Breast epithelium (tissue), 4 donors: ENCODE data around the gene EEF1G. TPM values are rescaled to one million over a fixed set of nuclear protein-coding genes. Genes with fewer than 3 reads are reported as not detected.

Source experiments
- DNase-seq, 2 donors: peaks; one replicate each; pipeline ENCODE4 v3.0.0-alpha.2; 2019; ENCODE audit warnings: low spot score in 2 of 2
- H3K27ac ChIP-seq, 2 donors: fragments of 200-600 bp; sonication (generic) in 1 of 2; one replicate each; pipeline ENCODE4 v1.5.1; 2016 to 2019; ENCODE audit warnings: mild to moderate bottlenecking in 1 of 2
- H3K27me3 ChIP-seq, 2 donors: fragments of 200-600 bp; sonication (generic) in 1 of 2; one replicate each; pipeline versions ENCODE4 v1.5.1 to v1.6.0; 2017 to 2019; ENCODE audit warnings: control low read depth in 1 of 2, mild to moderate bottlenecking in 1 of 2
- H3K36me3 ChIP-seq: fragments of 200-600 bp; one replicate; pipeline ENCODE4 v1.5.1; 2019
- H3K4me1 ChIP-seq, 2 donors: fragments of 200-600 bp; sonication (generic); one replicate each; pipeline ENCODE4 v1.5.1; 2016 to 2019; ENCODE audit warnings: control low read depth in 1 of 2
- H3K4me3 ChIP-seq, 3 donors: fragments of 200-600 bp; sonication (generic); 1 replicate in 2 of 3; 2 replicates in 1 of 3; pipeline ENCODE4 v1.5.1; 2016 to 2019; ENCODE audit warnings: mild to moderate bottlenecking in 3 of 3, moderate library complexity in 2 of 3
- H3K9me3 ChIP-seq, 2 donors: fragments of 200-600 bp; sonication (generic) in 1 of 2; one replicate each; pipeline ENCODE4 v1.5.1; 2016 to 2019; ENCODE audit warnings: control low read depth in 1 of 2
- CTCF ChIP-seq, 3 donors: fragments of 450-650 bp; IDR thresholded peaks; one replicate each; pipeline ENCODE4 v1.5.1; 2016 to 2017; ENCODE audit warnings: antibody characterized with exemption in 3 of 3, mild to moderate bottlenecking in 3 of 3, moderate library complexity in 3 of 3
- POLR2A ChIP-seq: fragments of 450-650 bp; IDR thresholded peaks from one replicate; pipeline ENCODE4 v1.6.1; 2016; ENCODE audit warnings: antibody characterized with exemption, mild to moderate bottlenecking, moderate library complexity
- POLR2AphosphoS5 ChIP-seq, 3 donors: sonication (generic); formaldehyde crosslinking; IDR thresholded peaks; one replicate each; pipeline ENCODE4 v1.6.1; 2017; ENCODE audit warnings: antibody characterized with exemption in 3 of 3
- intact Hi-C: fragments of 100-400 bp; cut with DNase I; formaldehyde crosslinking; loops from one replicate; pipeline ENCODE4 v1.15.1; 2023; ENCODE audit warnings: low total_unique reads
- total RNA-seq, 3 donors: library from RNA; depleted of rRNA; stranded (reverse); fragments of >200 nt; gene quantifications; one replicate each; pipeline ENCODE4 v1.1.0, GENCODE V29; 2016

Gene EEF1G
- total RNA-seq, 3 donors from 2014 or later = 1,312 to 1,961 (median 1,794) TPM

- peak overlapping the region in 1 of 2 donors; percentile 82 for H3K27ac ChIP-seq
- H3K4me3 ChIP-seq = peak overlapping the region in 1 of 3 donors; percentile 30
- no peaks in the 10 kb centered on the region for H3K9me3 ChIP-seq
- no peak for TF ChIP-seq POLR2AphosphoS5 (IDR thresholded peaks at IDR 0.05)
- TF ChIP-seq CTCF (IDR thresholded peaks at IDR 0.05) = no peak
- TF ChIP-seq POLR2A = no peak
- intact Hi-C loops = loop anchor here (5.0 kb wide), 1 partner anchor 34 kb away; no protein-coding TSS in a partner anchor
- H3K4me1 ChIP-seq = peaks cover 27 to 34% of the 10 kb centered on the region in 2 donors
- H3K36me3 ChIP-seq = peaks cover 28% of the 10 kb centered on the region
- no peaks in the 10 kb centered on the region for H3K27me3 ChIP-seq
- DNase-seq = no peak
These were observed 37.3 kb downstream of the EEF1G start for GRCh38 chr11:62536301-62536957.

GRCh38 chr11:62535802-62536201 is 37.9 kb downstream of the EEF1G start:
- Histone ChIP-seq H3K27ac (peak overlapping the region in 1 of 2 donors; percentile 82), H3K27me3 (no peaks in the 10 kb centered on the region), H3K4me3 (peak overlapping the region in 1 of 3 donors; percentile 30), H3K9me3 (no peaks in the 10 kb centered on the region), H3K4me1 (peaks cover 22 to 28% of the 10 kb centered on the region in 2 donors), H3K36me3 (peaks cover 28% of the 10 kb centered on the region)
- intact Hi-C loops = loop anchor here (5.0 kb wide), 1 partner anchor 34 kb away; no protein-coding TSS in a partner anchor
- TF ChIP-seq CTCF (IDR thresholded peaks at IDR 0.05) (no peak), POLR2A (no peak), POLR2AphosphoS5 (IDR thresholded peaks at IDR 0.05) (no peak)
- no peak for DNase-seq

GRCh38 chr11:62534779-62535545 is 38.7 kb downstream of the EEF1G start:
- Histone ChIP-seq H3K4me1 (peaks cover 18 to 20% of the 10 kb centered on the region in 2 donors), H3K27ac (peak overlapping the region in 1 of 2 donors; percentile 52), H3K36me3 (peaks cover 28% of the 10 kb centered on the region), H3K27me3 (no peaks in the 10 kb centered on the region), H3K9me3 (no peaks in the 10 kb centered on the region), H3K4me3 (no peak overlapping the region)
- no peak for TF ChIP-seq CTCF (IDR thresholded peaks at IDR 0.05)
- no peak for TF ChIP-seq POLR2AphosphoS5 (IDR thresholded peaks at IDR 0.05)
- TF ChIP-seq POLR2A = no peak
- intact Hi-C loops = loop anchor here (5.0 kb wide), 1 partner anchor 33 kb away; no protein-coding TSS in a partner anchor
- DNase-seq = no peak

GRCh38 chr11:62532096-62532495 is 41.6 kb downstream of the EEF1G start:
- Histone ChIP-seq H3K4me1 (no peaks in the 10 kb centered on the region), H3K36me3 (peaks cover 28% of the 10 kb centered on the region), H3K27me3 (no peaks in the 10 kb centered on the region), H3K27ac (peak overlapping the region in 1 of 2 donors; percentile 21), H3K9me3 (no peaks in the 10 kb centered on the region), H3K4me3 (no peak overlapping the region)
- no peak for DNase-seq
- intact Hi-C loops = no loop called here
- no peak for TF ChIP-seq POLR2AphosphoS5 (IDR thresholded peaks at IDR 0.05)
- TF ChIP-seq POLR2A = no peak
- TF ChIP-seq CTCF (IDR thresholded peaks at IDR 0.05) = no peak
